Tibial artery (tissue), 4 donors: ENCODE measurements around the gene C1orf21.

Experiments
- DNase-seq, 2 donors: peaks; one replicate each; pipeline ENCODE4 v3.0.0-alpha.2; 2019
- H3K27ac ChIP-seq, 2 donors: fragments of 200-600 bp; sonication (generic) in 1 of 2; 1 replicate in 1 of 2; 2 replicates in 1 of 2; pipeline ENCODE4 v1.5.1; 2018 to 2019; ENCODE audit warnings: mild to moderate bottlenecking in 1 of 2
- H3K27me3 ChIP-seq, 2 donors: fragments of 200-600 bp; sonication (generic) in 1 of 2; one replicate each; pipeline versions ENCODE4 v1.5.1 to v1.6.0; 2016 to 2019
- H3K36me3 ChIP-seq, 3 donors: fragments of 200-600 bp; sonication (generic) in 2 of 3; one replicate each; pipeline ENCODE4 v1.5.1; 2016 to 2019; ENCODE audit warnings: mild to moderate bottlenecking in 2 of 3
- H3K4me1 ChIP-seq, 4 donors: fragments of 200-600 bp; sonication (generic) in 2 of 4; 1 replicate in 3 of 4; 2 replicates in 1 of 4; pipeline ENCODE4 v1.5.1; 2016 to 2019
- H3K4me3 ChIP-seq, 2 donors: fragments of 200-600 bp; sonication (generic) in 1 of 2; 1 replicate in 1 of 2; 2 replicates in 1 of 2; pipeline ENCODE4 v1.5.1; 2018 to 2019; ENCODE audit warnings: mild to moderate bottlenecking in 2 of 2
- H3K9me3 ChIP-seq, 3 donors: fragments of 200-600 bp; sonication (generic) in 1 of 3; one replicate each; pipeline ENCODE4 v1.5.1; 2016 to 2019
- intact Hi-C: fragments of 100-400 bp; cut with DNase I; formaldehyde crosslinking; loops from one replicate; pipeline ENCODE4 v1.15.0; 2023; ENCODE audit warnings: low total_unique reads
- TF ChIP-seq, protein P1 (sequence below), 2 experiments: fragments of 200-600 bp in 1 of 2; fragments of 450-650 bp in 1 of 2; IDR thresholded peaks; one replicate each; pipeline ENCODE4 v1.5.1; 2017 to 2019; ENCODE audit warnings: antibody characterized with exemption in 2 of 2, mild to moderate bottlenecking in 1 of 2, moderate library complexity in 1 of 2

Gene C1orf21

GRCh38 chr1:184416481-184416880 lies 29.7 kb downstream of the C1orf21 start:
- Histone ChIP-seq H3K36me3 (peaks cover 0 to 4% (median 0%) of the 10 kb centered on the region in 3 donors), H3K9me3 (no peaks in the 10 kb centered on the region), H3K27ac (no peak overlapping the region), H3K4me3 (no peak overlapping the region), H3K4me1 (peaks cover 0 to 11% (median 0%) of the 10 kb centered on the region in 4 donors), H3K27me3 (no peaks in the 10 kb centered on the region)
- TF ChIP-seq, protein P1, sequence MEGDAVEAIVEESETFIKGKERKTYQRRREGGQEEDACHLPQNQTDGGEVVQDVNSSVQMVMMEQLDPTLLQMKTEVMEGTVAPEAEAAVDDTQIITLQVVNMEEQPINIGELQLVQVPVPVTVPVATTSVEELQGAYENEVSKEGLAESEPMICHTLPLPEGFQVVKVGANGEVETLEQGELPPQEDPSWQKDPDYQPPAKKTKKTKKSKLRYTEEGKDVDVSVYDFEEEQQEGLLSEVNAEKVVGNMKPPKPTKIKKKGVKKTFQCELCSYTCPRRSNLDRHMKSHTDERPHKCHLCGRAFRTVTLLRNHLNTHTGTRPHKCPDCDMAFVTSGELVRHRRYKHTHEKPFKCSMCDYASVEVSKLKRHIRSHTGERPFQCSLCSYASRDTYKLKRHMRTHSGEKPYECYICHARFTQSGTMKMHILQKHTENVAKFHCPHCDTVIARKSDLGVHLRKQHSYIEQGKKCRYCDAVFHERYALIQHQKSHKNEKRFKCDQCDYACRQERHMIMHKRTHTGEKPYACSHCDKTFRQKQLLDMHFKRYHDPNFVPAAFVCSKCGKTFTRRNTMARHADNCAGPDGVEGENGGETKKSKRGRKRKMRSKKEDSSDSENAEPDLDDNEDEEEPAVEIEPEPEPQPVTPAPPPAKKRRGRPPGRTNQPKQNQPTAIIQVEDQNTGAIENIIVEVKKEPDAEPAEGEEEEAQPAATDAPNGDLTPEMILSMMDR (IDR thresholded peaks at IDR 0.05), result no peak
- intact Hi-C loops, result no loop called here
- DNase-seq, result no peak

DNA sequence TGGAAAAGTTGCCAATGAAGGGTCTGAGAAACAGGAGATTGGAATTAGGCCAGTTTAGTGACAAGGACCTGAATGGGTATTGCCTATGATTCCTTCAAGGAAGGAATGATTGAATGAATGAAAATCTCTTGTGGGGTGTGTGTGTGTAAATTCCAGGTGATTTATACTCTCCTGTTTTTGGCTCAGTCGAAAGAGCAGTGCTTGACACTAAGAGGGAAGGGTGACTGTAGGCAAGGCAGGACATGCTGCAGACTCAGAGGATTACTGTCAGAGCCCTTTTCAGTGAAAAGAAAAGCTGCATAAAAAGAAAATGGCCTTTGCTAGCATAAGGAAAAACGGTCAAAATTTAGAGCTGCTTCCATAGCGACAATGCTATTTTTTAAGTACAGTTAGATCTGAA lies 30.1 kb downstream of the C1orf21 start:
- Histone ChIP-seq H3K4me1 (peaks cover 0 to 11% (median 0%) of the 10 kb centered on the region in 4 donors), H3K4me3 (no peak overlapping the region), H3K36me3 (peaks cover 0 to 4% (median 0%) of the 10 kb centered on the region in 3 donors), H3K9me3 (no peaks in the 10 kb centered on the region), H3K27me3 (no peaks in the 10 kb centered on the region), H3K27ac (no peak overlapping the region)
- intact Hi-C loops, result no loop called here
- TF ChIP-seq, protein P1 (IDR thresholded peaks at IDR 0.05), result no peak
- no peak for DNase-seq

DNA sequence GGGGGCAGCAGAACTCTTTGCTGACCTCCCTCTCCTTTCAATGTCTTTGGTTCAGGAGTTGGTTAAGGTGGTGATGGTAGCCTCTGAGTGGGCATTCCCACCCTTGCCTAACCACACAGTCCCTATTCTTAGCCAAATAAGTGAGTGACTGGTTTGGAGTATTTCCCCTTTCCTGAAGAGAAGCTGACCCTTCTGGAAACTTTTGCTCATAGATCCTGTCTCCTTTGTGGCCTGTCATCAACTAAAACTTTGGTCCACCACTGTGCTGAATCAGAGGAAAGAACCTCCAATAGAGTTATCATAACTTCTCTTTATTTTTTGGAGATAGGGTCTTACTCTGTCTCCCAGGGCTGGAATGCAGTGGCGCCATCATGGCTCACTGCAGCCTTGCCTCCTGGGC lies 31.1 kb downstream of the C1orf21 start:
- H3K9me3 ChIP-seq, result no peaks in the 10 kb centered on the region
- no peak overlapping the region for H3K27ac ChIP-seq
- H3K36me3 ChIP-seq, result peaks cover 0 to 4% (median 0%) of the 10 kb centered on the region in 3 donors
- intact Hi-C loops, result no loop called here
- H3K4me1 ChIP-seq, result peaks cover 0 to 11% (median 0%) of the 10 kb centered on the region in 4 donors
- no peak for DNase-seq
- H3K4me3 ChIP-seq, result no peak overlapping the region
- no peaks in the 10 kb centered on the region for H3K27me3 ChIP-seq
- TF ChIP-seq, protein P1 (IDR thresholded peaks at IDR 0.05), result no peak

GRCh38 chr1:184418652-184419349 lies 32.0 kb downstream of the C1orf21 start:
- H3K36me3 ChIP-seq, result peaks cover 0 to 3% (median 0%) of the 10 kb centered on the region in 3 donors
- H3K9me3 ChIP-seq, result no peaks in the 10 kb centered on the region
- DNase-seq, result no peak
- no peak overlapping the region for H3K4me3 ChIP-seq
- H3K27me3 ChIP-seq, result no peaks in the 10 kb centered on the region
- peaks cover 0 to 11% (median 0%) of the 10 kb centered on the region in 4 donors for H3K4me1 ChIP-seq
- TF ChIP-seq, protein P1 (IDR thresholded peaks at IDR 0.05), result no peak
- intact Hi-C loops, result no loop called here
- H3K27ac ChIP-seq, result no peak overlapping the region

DNA sequence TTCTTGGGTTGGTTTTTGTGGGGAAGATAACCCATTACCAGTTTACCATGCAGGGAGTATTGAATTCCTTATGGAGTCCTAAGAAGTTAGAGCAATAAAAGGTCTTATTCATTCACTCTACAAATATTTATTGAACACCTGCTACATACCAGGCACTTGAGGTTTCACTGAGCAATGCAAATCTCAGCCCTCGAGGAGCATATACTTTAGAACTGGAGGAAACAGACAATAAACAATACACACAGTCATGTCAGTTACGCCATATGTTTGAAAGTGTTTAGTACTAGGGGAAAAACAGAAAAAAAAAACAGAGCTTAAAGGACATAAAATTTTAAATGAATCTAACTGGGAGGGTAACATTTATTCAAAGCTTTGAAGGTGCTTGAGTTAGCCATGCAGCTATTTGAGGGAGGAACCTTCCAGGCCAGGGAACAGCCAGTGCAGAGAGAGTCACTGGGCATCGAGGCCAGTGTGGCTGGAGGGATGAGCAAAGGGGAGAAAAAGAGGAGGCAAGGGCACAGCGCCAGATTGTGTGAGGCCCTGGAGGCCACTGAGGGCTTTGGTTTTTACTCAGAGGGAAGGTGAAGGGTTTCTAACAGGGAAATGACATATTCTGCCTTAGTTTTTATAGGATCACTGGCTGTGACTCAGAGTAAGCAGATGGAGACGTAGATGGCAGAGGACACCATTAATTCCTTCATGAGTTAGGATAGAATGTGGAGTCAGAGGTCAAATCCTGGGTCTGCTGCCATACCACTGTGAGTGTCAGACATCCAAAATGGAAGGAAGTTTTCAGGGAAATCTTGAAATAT lies 32.7 kb downstream of the C1orf21 start:
- Histone ChIP-seq H3K4me1 (peaks cover 0 to 11% (median 0%) of the 10 kb centered on the region in 4 donors), H3K4me3 (no peak overlapping the region), H3K36me3 (no peaks in the 10 kb centered on the region), H3K27ac (no peak overlapping the region), H3K9me3 (no peaks in the 10 kb centered on the region), H3K27me3 (no peaks in the 10 kb centered on the region)
- no peak for DNase-seq
- intact Hi-C loops, result no loop called here
- TF ChIP-seq, protein P1 (IDR thresholded peaks at IDR 0.05), result no peak
